Thyroid gland (tissue), 4 donors: Measurements from ENCODE around the gene STK11IP.

Experiments
- POLR2A ChIP-seq, 2 donors: fragments of 450-650 bp; IDR thresholded peaks; one replicate each; pipeline ENCODE4 v1.6.1; 2017; ENCODE audit warnings: antibody characterized with exemption in 2 of 2, mild to moderate bottlenecking in 2 of 2, moderate library complexity in 1 of 2
- TF ChIP-seq, protein P1 (sequence below), 6 experiments: fragments of 200-600 bp in 3 of 6; fragments of 450-650 bp in 3 of 6; sonication (generic) in 3 of 6; IDR thresholded peaks; one replicate each; pipeline ENCODE4 v1.5.1; 2016 to 2019; ENCODE audit warnings: antibody characterized with exemption in 6 of 6, mild to moderate bottlenecking in 2 of 6, inconsistent platforms in 1 of 6, moderate library complexity in 1 of 6

DNA sequence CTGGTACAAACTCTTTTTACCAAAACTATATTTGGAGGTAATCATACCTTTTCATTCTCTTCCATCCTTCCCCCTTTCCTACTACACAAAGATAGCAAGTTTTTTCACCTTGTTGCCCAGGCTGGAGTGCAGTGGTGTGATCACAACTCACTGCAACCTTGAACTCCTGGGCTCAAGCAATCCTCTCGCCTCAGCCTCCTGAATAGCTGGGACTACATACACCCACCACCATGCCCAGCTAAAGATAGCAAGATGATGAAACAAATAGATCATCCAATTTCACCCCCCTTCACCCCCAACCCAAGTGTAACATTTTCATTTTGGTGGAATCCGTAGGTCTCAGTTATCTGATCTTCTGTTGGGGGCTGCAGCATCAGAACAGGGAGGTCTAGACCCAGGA lies 4.5 kb upstream of the STK11IP start:
- no peak for TF ChIP-seq POLR2A (IDR thresholded peaks at IDR 0.05)
- TF ChIP-seq, protein P1, sequence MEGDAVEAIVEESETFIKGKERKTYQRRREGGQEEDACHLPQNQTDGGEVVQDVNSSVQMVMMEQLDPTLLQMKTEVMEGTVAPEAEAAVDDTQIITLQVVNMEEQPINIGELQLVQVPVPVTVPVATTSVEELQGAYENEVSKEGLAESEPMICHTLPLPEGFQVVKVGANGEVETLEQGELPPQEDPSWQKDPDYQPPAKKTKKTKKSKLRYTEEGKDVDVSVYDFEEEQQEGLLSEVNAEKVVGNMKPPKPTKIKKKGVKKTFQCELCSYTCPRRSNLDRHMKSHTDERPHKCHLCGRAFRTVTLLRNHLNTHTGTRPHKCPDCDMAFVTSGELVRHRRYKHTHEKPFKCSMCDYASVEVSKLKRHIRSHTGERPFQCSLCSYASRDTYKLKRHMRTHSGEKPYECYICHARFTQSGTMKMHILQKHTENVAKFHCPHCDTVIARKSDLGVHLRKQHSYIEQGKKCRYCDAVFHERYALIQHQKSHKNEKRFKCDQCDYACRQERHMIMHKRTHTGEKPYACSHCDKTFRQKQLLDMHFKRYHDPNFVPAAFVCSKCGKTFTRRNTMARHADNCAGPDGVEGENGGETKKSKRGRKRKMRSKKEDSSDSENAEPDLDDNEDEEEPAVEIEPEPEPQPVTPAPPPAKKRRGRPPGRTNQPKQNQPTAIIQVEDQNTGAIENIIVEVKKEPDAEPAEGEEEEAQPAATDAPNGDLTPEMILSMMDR (IDR thresholded peaks at IDR 0.05), result no peak
